IMR-90 (cell line): ENCODE measurements around the gene TNKS1BP1. TPM values are rescaled to one million over a fixed set of nuclear protein-coding genes. Genes with fewer than 3 reads are reported as not detected.

ENCODE experiments used
- ATAC-seq: fragments of 200-7000 bp; cut with Tn5 transposase; 2 replicates; pipeline ENCODE4 v1.9.1; 2020; ENCODE audit warnings: low read depth, mild to moderate bottlenecking, moderate library complexity
- BruUV-seq: library from RNA; stranded (reverse); fragments of 400-500 nt; replicated peaks from 2 replicates; lab custom pipeline; 2021; lab: Mats Ljungman, UMichigan
- CTCF ChIA-PET: fragments of 300-600 bp; formaldehyde crosslinking; extraction: SDS; loops from one replicate; lab custom pipeline; 2021; ENCODE audit warnings: antibody characterized with exemption; lab: Yijun Ruan, JAX
- POLR2A ChIA-PET: fragments of 300-600 bp; sonication (Branson Sonifier 250); formaldehyde crosslinking; loops from one replicate; lab custom pipeline; 2022; ENCODE audit warnings: antibody characterized with exemption; ENCODE audit not compliant: unreplicated experiment; lab: Charles Lee
- DNase-seq: peaks from one replicate; pipeline ENCODE4 v3.0.0; 2013
- H2AFZ ChIP-seq: replicated peaks from 2 replicates; pipeline ENCODE3; 2013; ENCODE audit warnings: low read length, mild to moderate bottlenecking; ENCODE audit not compliant: poor library complexity
- H2AK5ac ChIP-seq: 2 replicates; pipeline ENCODE4 v1.6.1; 2013; ENCODE audit warnings: low read depth, low read length, inconsistent platforms
- H2AK9ac ChIP-seq: replicated peaks from 2 replicates; pipeline ENCODE3; 2013; ENCODE audit warnings: mild to moderate bottlenecking, low read depth, low read length, moderate library complexity; ENCODE audit not compliant: poor library complexity
- H2BK120ac ChIP-seq: 2 replicates; pipeline ENCODE4 v1.6.1; 2013; ENCODE audit warnings: low read depth, low read length, inconsistent platforms
- H2BK15ac ChIP-seq: 3 replicates; pipeline ENCODE4 v1.6.1; 2013; ENCODE audit warnings: low read depth, low read length, inconsistent platforms
- H2BK20ac ChIP-seq: 2 replicates; pipeline ENCODE4 v1.6.1; 2013; ENCODE audit warnings: low read depth, mild to moderate bottlenecking, inconsistent platforms, low read length, moderate library complexity
- H2BK5ac ChIP-seq: 2 replicates; pipeline ENCODE4 v1.6.1; 2013; ENCODE audit warnings: mild to moderate bottlenecking, low read depth, low read length, inconsistent platforms; ENCODE audit not compliant: poor library complexity, severe bottlenecking
- H3K14ac ChIP-seq: replicated peaks from 2 replicates; pipeline ENCODE4 v1.6.1; 2013; ENCODE audit warnings: low read depth, low read length, inconsistent platforms
- H3K18ac ChIP-seq: 2 replicates; pipeline ENCODE4 v1.6.1; 2013; ENCODE audit warnings: low read depth, low read length, control low read depth
- H3K23ac ChIP-seq: 2 replicates; pipeline ENCODE4 v1.6.1; 2013; ENCODE audit warnings: low read depth, low read length, inconsistent platforms
- H3K27ac ChIP-seq: 2 replicates; pipeline ENCODE4 v1.5.1; 2013; ENCODE audit warnings: mild to moderate bottlenecking, control low read depth, low read length; ENCODE audit not compliant: insufficient read depth
- H3K27me3 ChIP-seq: 2 replicates; pipeline ENCODE4 v1.6.1; 2013; ENCODE audit warnings: low read length; ENCODE audit not compliant: control insufficient read depth, insufficient read depth
- H3K36me3 ChIP-seq: 2 replicates; pipeline ENCODE4 v1.6.1; 2013; ENCODE audit warnings: low read length, mixed read lengths; ENCODE audit not compliant: control insufficient read depth, insufficient read depth
- H3K4ac ChIP-seq: 2 replicates; pipeline ENCODE4 v1.6.1; 2013; ENCODE audit warnings: low read depth, low read length, inconsistent platforms
- H3K4me1 ChIP-seq: 2 replicates; pipeline ENCODE4 v1.6.1; 2013; ENCODE audit warnings: low read length, mixed read lengths; ENCODE audit not compliant: control insufficient read depth, insufficient read depth
- H3K4me2 ChIP-seq: 2 replicates; pipeline ENCODE4 v1.6.1; 2013; ENCODE audit warnings: low read depth, mild to moderate bottlenecking, control low read depth, low read length, moderate library complexity
- H3K4me3 ChIP-seq: 2 replicates; pipeline ENCODE4 v1.5.1; 2013; ENCODE audit warnings: low read depth, mild to moderate bottlenecking, control low read depth, low read length, moderate library complexity; ENCODE audit not compliant: insufficient read depth
- H3K56ac ChIP-seq: 2 replicates; pipeline ENCODE4 v1.6.1; 2013; ENCODE audit warnings: low read length, inconsistent platforms; ENCODE audit not compliant: insufficient read depth; ENCODE audit errors: extremely low read depth
- H3K79me1 ChIP-seq, 2 experiments: 2 replicates each; pipeline ENCODE4 v1.6.1; 2013; ENCODE audit warnings: low read length in 2 of 2, inconsistent platforms in 1 of 2, low read depth in 1 of 2
- H3K9ac ChIP-seq: 2 replicates; pipeline ENCODE4 v1.6.1; 2013; ENCODE audit warnings: low read depth, low read length, control low read depth
- H3K9me1 ChIP-seq: 2 replicates; pipeline ENCODE4 v1.6.1; 2013; ENCODE audit warnings: low read length, inconsistent platforms; ENCODE audit not compliant: insufficient read depth
- H3K9me3 ChIP-seq: 2 replicates; pipeline ENCODE4 v1.6.1; 2013; ENCODE audit warnings: low read length; ENCODE audit not compliant: control insufficient read depth, insufficient read depth
- H4K20me1 ChIP-seq: 2 replicates; pipeline ENCODE4 v1.6.1; 2013; ENCODE audit warnings: low read length, inconsistent platforms; ENCODE audit not compliant: insufficient read depth
- H4K5ac ChIP-seq: 2 replicates; pipeline ENCODE4 v1.6.1; 2013; ENCODE audit warnings: mild to moderate bottlenecking, low read depth, low read length, control low read depth
- H4K8ac ChIP-seq, 2 experiments: 2 replicates each; pipeline ENCODE4 v1.6.1; 2013; ENCODE audit warnings: low read depth in 2 of 2, low read length in 2 of 2, control low read depth in 1 of 2, inconsistent platforms in 1 of 2
- H4K91ac ChIP-seq: 2 replicates; pipeline ENCODE4 v1.6.1; 2013; ENCODE audit warnings: low read depth, low read length, inconsistent platforms; ENCODE audit not compliant: insufficient read depth
- BHLHE40 ChIP-seq: fragments of 150-350 bp; IDR thresholded peaks from 2 replicates; pipeline ENCODE4 v1.6.1; 2016; ENCODE audit warnings: mild to moderate bottlenecking, low read depth, low read length
- CEBPB ChIP-seq: IDR thresholded peaks from 2 replicates; pipeline ENCODE4 v1.6.1; 2012; ENCODE audit warnings: low read depth, low read length, improper control_type of control experiment
- CHD1 ChIP-seq: IDR thresholded peaks from 2 replicates; pipeline ENCODE4 v1.6.1; 2012; ENCODE audit warnings: low read depth, low read length, improper control_type of control experiment
- MAFK ChIP-seq: IDR thresholded peaks from 2 replicates; pipeline ENCODE4 v1.6.1; 2012; ENCODE audit warnings: low read depth, low read length, improper control_type of control experiment
- NFE2L2 ChIP-seq: fragments of 150-350 bp; IDR thresholded peaks from 2 replicates; pipeline ENCODE4 v1.6.1; 2016; ENCODE audit warnings: low read depth, mild to moderate bottlenecking, low read length
- POLR2A ChIP-seq: IDR thresholded peaks from 2 replicates; pipeline ENCODE4 v1.6.1; 2012; ENCODE audit warnings: mild to moderate bottlenecking, low read depth, low read length
- RAD21 ChIP-seq: IDR thresholded peaks from 2 replicates; pipeline ENCODE4 v1.6.1; 2012; ENCODE audit warnings: low read length, improper control_type of control experiment
- RCOR1 ChIP-seq: IDR thresholded peaks from 2 replicates; pipeline ENCODE4 v1.6.1; 2012; ENCODE audit warnings: mild to moderate bottlenecking, low read length, improper control_type of control experiment; ENCODE audit not compliant: insufficient replicate concordance
- RFX5 ChIP-seq: IDR thresholded peaks from 2 replicates; pipeline ENCODE4 v1.8.0; 2012; ENCODE audit warnings: low read depth, mild to moderate bottlenecking, low read length, moderate library complexity
- SMC3 ChIP-seq: fragments of 150-350 bp; IDR thresholded peaks from 2 replicates; pipeline ENCODE4 v1.6.1; 2016; ENCODE audit warnings: low read depth, mild to moderate bottlenecking, antibody characterized with exemption, low read length, moderate library complexity
- USF2 ChIP-seq: fragments of 150-350 bp; IDR thresholded peaks from 2 replicates; pipeline ENCODE4 v1.6.1; 2017; ENCODE audit warnings: mild to moderate bottlenecking, antibody characterized with exemption, low read length, low read depth
- WGBS, 2 experiments: methylation state at CpG; one replicate each; pipeline versions ENCODE4 v1.1.5 to v1.1.7; 2013; ENCODE audit warnings: missing lambda C conversion rate in 2 of 2; ENCODE audit not compliant: insufficient read length in 1 of 2; ENCODE audit errors: extremely low coverage in 2 of 2; 5-methylcytosine and 5-hydroxymethylcytosine counted together
- dilution Hi-C: fragments of 300-500 bp; cut with HindIII; formaldehyde crosslinking; loops from one replicate; pipeline ENCODE4 v1.14.3; 2018; ENCODE audit warnings: low sequenced_read_pairs; ENCODE audit not compliant: unreplicated experiment
- in situ Hi-C: fragments of 300-500 bp; cut with MboI; formaldehyde crosslinking; loops from 3 replicates; pipeline ENCODE4 v1.14.3; 2019; ENCODE audit warnings: low sequenced_read_pairs, inconsistent platforms, mixed read lengths
- intact Hi-C: fragments of 100-400 bp; cut with micrococcal nuclease; formaldehyde crosslinking; loops from 2 replicates; pipeline ENCODE4 v1.10.0; 2022
- polyA plus RNA-seq, 3 experiments: library from polyadenylated mRNA; depleted of rRNA; stranded (reverse); fragments of >200 nt; gene quantifications; 2 replicates each; pipeline ENCODE4 v1.2.3, GENCODE V29; 2012; ENCODE audit warnings: low replicate concordance in 1 of 3
- total RNA-seq: library from RNA; depleted of rRNA; stranded (reverse); fragments of >200 nt; gene quantifications from 2 replicates; pipeline ENCODE4 v1.2.3, GENCODE V29; 2012
- TF ChIP-seq, protein P1 (sequence below): fragments of 150-350 bp; IDR thresholded peaks from 2 replicates; pipeline ENCODE4 v1.6.1; 2016; ENCODE audit warnings: low read depth, mild to moderate bottlenecking, low read length, moderate library complexity, borderline replicate concordance

The TNKS1BP1 gene
- total and polyA plus RNA-seq, 2 of the 4 experiments (the other 2 are of a cell fraction), result 31.7 to 71.4 TPM

GRCh38 chr11:57345555-57346211 is 20.9 kb upstream of the TNKS1BP1 start (continued):
- no peak for TF ChIP-seq BHLHE40
- peak; percentile 55 for TF ChIP-seq SMC3

DNA sequence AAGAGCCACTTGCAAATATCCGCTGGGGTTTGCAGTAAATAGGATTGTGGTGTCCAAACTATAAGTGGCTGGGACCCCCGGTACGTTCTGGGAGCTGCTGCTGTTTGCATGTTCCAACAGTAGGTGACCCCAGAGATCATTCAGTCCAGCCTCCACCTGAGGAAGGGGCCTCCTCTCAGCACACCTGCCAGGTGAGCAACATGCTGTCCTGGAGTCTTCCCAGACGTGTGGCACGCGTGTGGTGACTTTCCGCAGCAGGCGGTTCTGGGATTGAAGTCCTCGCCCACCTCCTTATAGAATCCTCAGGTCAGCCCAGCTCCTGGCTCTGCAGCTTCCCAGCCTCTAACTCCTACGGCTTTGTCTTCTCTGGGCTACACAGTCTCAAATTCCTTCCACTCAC is 20.1 kb upstream of the TNKS1BP1 start:
- WGBS, 2 experiments, result 100% methylated on average over 4 of the region's 10 CpGs; no CpG with 5 or more reads in 1 of the 2 experiments

More for the DNA sequence above, 20.1 kb upstream of the TNKS1BP1 start:
- H2AK9ac ChIP-seq, result no peak overlapping the region
- no TSS peak for BruUV-seq
- DNase-seq, result no peak
- H2BK20ac ChIP-seq, result no peak overlapping the region
- H3K4me2 ChIP-seq, result no peak overlapping the region
- no peak overlapping the region for H3K56ac ChIP-seq
- no peak overlapping the region for H2AFZ ChIP-seq
- no peaks in the 10 kb centered on the region for H3K79me1 ChIP-seq
- dilution Hi-C loops, result no loop called here
- H4K5ac ChIP-seq, result no peak overlapping the region
- no peak overlapping the region for H3K4ac ChIP-seq
- CTCF ChIA-PET, result no interaction called here
- no peak overlapping the region for H3K18ac ChIP-seq
- H2BK15ac ChIP-seq, result no peak overlapping the region
- no peak overlapping the region for H3K23ac ChIP-seq
- H3K9ac ChIP-seq, result no peak overlapping the region
- H3K27me3 ChIP-seq, result peaks cover 17% of the 10 kb centered on the region; the same call in 1 of the 2 replicates
- H3K9me1 ChIP-seq, result no peaks in the 10 kb centered on the region
- H3K36me3 ChIP-seq, result no peaks in the 10 kb centered on the region
- TF ChIP-seq MAFK (no peak), BHLHE40 (no peak), RFX5 (no peak), CHD1 (no peak), RAD21 (no peak), POLR2A (no peak), USF2 (no peak), CEBPB (no peak), NFE2L2 (no peak), RCOR1 (no peak), SMC3 (no peak)
- TF ChIP-seq, protein P1, sequence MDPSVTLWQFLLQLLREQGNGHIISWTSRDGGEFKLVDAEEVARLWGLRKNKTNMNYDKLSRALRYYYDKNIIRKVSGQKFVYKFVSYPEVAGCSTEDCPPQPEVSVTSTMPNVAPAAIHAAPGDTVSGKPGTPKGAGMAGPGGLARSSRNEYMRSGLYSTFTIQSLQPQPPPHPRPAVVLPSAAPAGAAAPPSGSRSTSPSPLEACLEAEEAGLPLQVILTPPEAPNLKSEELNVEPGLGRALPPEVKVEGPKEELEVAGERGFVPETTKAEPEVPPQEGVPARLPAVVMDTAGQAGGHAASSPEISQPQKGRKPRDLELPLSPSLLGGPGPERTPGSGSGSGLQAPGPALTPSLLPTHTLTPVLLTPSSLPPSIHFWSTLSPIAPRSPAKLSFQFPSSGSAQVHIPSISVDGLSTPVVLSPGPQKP, result no peak
- peak overlapping the region in 1 of 2 experiments; percentile 83; a peak in 2 of 4 replicates for H4K8ac ChIP-seq
- H4K20me1 ChIP-seq, result no peaks in the 10 kb centered on the region
- no peaks in the 10 kb centered on the region for H3K9me3 ChIP-seq
- no peak overlapping the region for H4K91ac ChIP-seq
- no peak overlapping the region for H2BK120ac ChIP-seq
- no peak overlapping the region for H2BK5ac ChIP-seq
- peaks cover 2% of the 10 kb centered on the region; the same call in 1 of the 2 replicates for H3K4me1 ChIP-seq
- H2AK5ac ChIP-seq, result no peak overlapping the region
- no peak for ATAC-seq
- POLR2A ChIA-PET, result no interaction called here
- H3K14ac ChIP-seq, result no peak overlapping the region
- no peak overlapping the region for H3K4me3 ChIP-seq
- in situ Hi-C loops, result loop anchor here (5.0 kb wide), 1 partner anchor 182 kb away; no protein-coding TSS in a partner anchor
- intact Hi-C loops, result loop anchor here (1.0 to 10.0 kb wide), 5 partner anchors 112 to 1180 kb away; no protein-coding TSS in a partner anchor
- no peak overlapping the region for H3K27ac ChIP-seq
